Measurements from ENCODE around the gene PTEN.
"Not testable (repeated sequence)": the region's sequence is repeated elsewhere in the genome, so short reads cannot be mapped to it uniquely, and the experiment has no call there.

Gene PTEN

GRCh38 chr10:87860156-87860795 is 3.1 kb upstream of the PTEN start:
- Histone ChIP-seq H3K27me3 (replicated peaks; ENCODE audit: control insufficient read depth, insufficient read depth, low read length, poor library complexity, severe bottlenecking) (no peaks in the 10 kb centered on the region), H3K4me1 (ENCODE audit: control insufficient read depth, insufficient read depth, low read length, poor library complexity, severe bottlenecking) (peaks cover 2% of the 10 kb centered on the region), H3K27ac (ENCODE audit: insufficient read depth, low read length, poor library complexity, severe bottlenecking) (no peak overlapping the region), H3K4me3 (ENCODE audit: insufficient read depth, low read depth, low read length, poor library complexity, severe bottlenecking) (no peak overlapping the region), H3K36me3 (ENCODE audit: control insufficient read depth, insufficient read depth, low read length) (no peaks in the 10 kb centered on the region), H3K9me3 (ENCODE audit: control insufficient read depth, low read length) (no peaks in the 10 kb centered on the region)
- peak in 1 of 3 donors; percentile 11 for DNase-seq

- Histone ChIP-seq H3K27ac (ENCODE audit: insufficient read depth, low read length, poor library complexity, severe bottlenecking) (peak overlapping the region; percentile 81), H3K27me3 (replicated peaks; ENCODE audit: control insufficient read depth, insufficient read depth, low read length, poor library complexity, severe bottlenecking) (no peaks in the 10 kb centered on the region), H3K4me1 (ENCODE audit: control insufficient read depth, insufficient read depth, low read length, poor library complexity, severe bottlenecking) (peaks cover 2% of the 10 kb centered on the region), H3K9me3 (ENCODE audit: control insufficient read depth, low read length) (no peaks in the 10 kb centered on the region), H3K36me3 (ENCODE audit: control insufficient read depth, insufficient read depth, low read length) (no peaks in the 10 kb centered on the region), H3K4me3 (ENCODE audit: insufficient read depth, low read depth, low read length, poor library complexity, severe bottlenecking) (no peak overlapping the region)
- no peak for DNase-seq
These were observed 2.5 kb upstream of the PTEN start for GRCh38 chr10:87860816-87861403.

- Histone ChIP-seq H3K27ac (ENCODE audit: insufficient read depth, low read length, poor library complexity, severe bottlenecking) (peak overlapping the region; percentile 81), H3K36me3 (ENCODE audit: control insufficient read depth, insufficient read depth, low read length) (no peaks in the 10 kb centered on the region), H3K4me1 (ENCODE audit: control insufficient read depth, insufficient read depth, low read length, poor library complexity, severe bottlenecking) (peaks cover 2% of the 10 kb centered on the region), H3K9me3 (ENCODE audit: control insufficient read depth, low read length) (no peaks in the 10 kb centered on the region), H3K4me3 (ENCODE audit: insufficient read depth, low read depth, low read length, poor library complexity, severe bottlenecking) (peak overlapping the region; percentile 92), H3K27me3 (replicated peaks; ENCODE audit: control insufficient read depth, insufficient read depth, low read length, poor library complexity, severe bottlenecking) (no peaks in the 10 kb centered on the region)
- peak in 1 of 3 donors; percentile 2 for DNase-seq
These were observed 1.9 kb upstream of the PTEN start for GRCh38 chr10:87861566-87861952.

- DNase-seq, result peak; percentile 89 to 91 (median 90)
- H3K4me1 ChIP-seq (ENCODE audit: control insufficient read depth, insufficient read depth, low read length, poor library complexity, severe bottlenecking), result peaks cover 2% of the 10 kb centered on the region
- no peaks in the 10 kb centered on the region for H3K9me3 ChIP-seq (ENCODE audit: control insufficient read depth, low read length)
- peak overlapping the region; percentile 81 for H3K27ac ChIP-seq (ENCODE audit: insufficient read depth, low read length, poor library complexity, severe bottlenecking)
- H3K27me3 ChIP-seq (replicated peaks; ENCODE audit: control insufficient read depth, insufficient read depth, low read length, poor library complexity, severe bottlenecking), result no peaks in the 10 kb centered on the region
- H3K36me3 ChIP-seq (ENCODE audit: control insufficient read depth, insufficient read depth, low read length), result no peaks in the 10 kb centered on the region
- H3K4me3 ChIP-seq (ENCODE audit: insufficient read depth, low read depth, low read length, poor library complexity, severe bottlenecking), result peak overlapping the region; percentile 92
These were observed 1.3 kb upstream of the PTEN start for GRCh38 chr10:87861953-87862678.

- H3K4me3 ChIP-seq (ENCODE audit: insufficient read depth, low read depth, low read length, poor library complexity, severe bottlenecking), result peak overlapping the region; percentile 92
- DNase-seq, result peak in 1 of 3 donors; percentile 62
- H3K4me1 ChIP-seq (ENCODE audit: control insufficient read depth, insufficient read depth, low read length, poor library complexity, severe bottlenecking), result peaks cover 2% of the 10 kb centered on the region
- no peaks in the 10 kb centered on the region for H3K36me3 ChIP-seq (ENCODE audit: control insufficient read depth, insufficient read depth, low read length)
- peak overlapping the region; percentile 81 for H3K27ac ChIP-seq (ENCODE audit: insufficient read depth, low read length, poor library complexity, severe bottlenecking)
- H3K9me3 ChIP-seq (ENCODE audit: control insufficient read depth, low read length), result no peaks in the 10 kb centered on the region
- no peaks in the 10 kb centered on the region for H3K27me3 ChIP-seq (replicated peaks; ENCODE audit: control insufficient read depth, insufficient read depth, low read length, poor library complexity, severe bottlenecking)
These were observed 759 bp upstream of the PTEN start for GRCh38 chr10:87862679-87863052.

- not testable (repeated sequence) for H3K9me3 ChIP-seq (ENCODE audit: control insufficient read depth, low read length); H3K36me3 ChIP-seq (ENCODE audit: control insufficient read depth, insufficient read depth, low read length); H3K4me1 ChIP-seq (ENCODE audit: control insufficient read depth, insufficient read depth, low read length, poor library complexity, severe bottlenecking); H3K27me3 ChIP-seq (replicated peaks; ENCODE audit: control insufficient read depth, insufficient read depth, low read length, poor library complexity, severe bottlenecking)
- peak in 1 of 3 donors; percentile 14 for DNase-seq
- peak overlapping the region; percentile 81 for H3K27ac ChIP-seq (ENCODE audit: insufficient read depth, low read length, poor library complexity, severe bottlenecking)
- H3K4me3 ChIP-seq (ENCODE audit: insufficient read depth, low read depth, low read length, poor library complexity, severe bottlenecking), result peak overlapping the region; percentile 92
These were observed 598 bp downstream of the PTEN start for GRCh38 chr10:87863951-87864495.

- no peaks in the 10 kb centered on the region for H3K27me3 ChIP-seq (replicated peaks; ENCODE audit: control insufficient read depth, insufficient read depth, low read length, poor library complexity, severe bottlenecking)
- H3K9me3 ChIP-seq (ENCODE audit: control insufficient read depth, low read length), result no peaks in the 10 kb centered on the region
- no peak for DNase-seq
- no peaks in the 10 kb centered on the region for H3K36me3 ChIP-seq (ENCODE audit: control insufficient read depth, insufficient read depth, low read length)
- H3K4me3 ChIP-seq (ENCODE audit: insufficient read depth, low read depth, low read length, poor library complexity, severe bottlenecking), result peak overlapping the region; percentile 92
- H3K27ac ChIP-seq (ENCODE audit: insufficient read depth, low read length, poor library complexity, severe bottlenecking), result peak overlapping the region; percentile 49
- peaks cover 6% of the 10 kb centered on the region for H3K4me1 ChIP-seq (ENCODE audit: control insufficient read depth, insufficient read depth, low read length, poor library complexity, severe bottlenecking)
These were observed 1.2 kb downstream of the PTEN start for GRCh38 chr10:87864496-87865059.

- Histone ChIP-seq H3K4me1 (ENCODE audit: control insufficient read depth, insufficient read depth, low read length, poor library complexity, severe bottlenecking) (peaks cover 9% of the 10 kb centered on the region), H3K27me3 (replicated peaks; ENCODE audit: control insufficient read depth, insufficient read depth, low read length, poor library complexity, severe bottlenecking) (no peaks in the 10 kb centered on the region), H3K27ac (ENCODE audit: insufficient read depth, low read length, poor library complexity, severe bottlenecking) (no peak overlapping the region), H3K9me3 (ENCODE audit: control insufficient read depth, low read length) (no peaks in the 10 kb centered on the region), H3K4me3 (ENCODE audit: insufficient read depth, low read depth, low read length, poor library complexity, severe bottlenecking) (peak overlapping the region; percentile 92), H3K36me3 (ENCODE audit: control insufficient read depth, insufficient read depth, low read length) (no peaks in the 10 kb centered on the region)
- no peak for DNase-seq
These were observed 1.9 kb downstream of the PTEN start for GRCh38 chr10:87865241-87865881.

GRCh38 chr10:87866412-87866974 is 3.1 kb downstream of the PTEN start:
- peak overlapping the region; percentile 92 for H3K4me3 ChIP-seq (ENCODE audit: insufficient read depth, low read depth, low read length, poor library complexity, severe bottlenecking)
- DNase-seq, result no peak
- no peaks in the 10 kb centered on the region for H3K27me3 ChIP-seq (replicated peaks; ENCODE audit: control insufficient read depth, insufficient read depth, low read length, poor library complexity, severe bottlenecking)
- no peaks in the 10 kb centered on the region for H3K9me3 ChIP-seq (ENCODE audit: control insufficient read depth, low read length)
- H3K4me1 ChIP-seq (ENCODE audit: control insufficient read depth, insufficient read depth, low read length, poor library complexity, severe bottlenecking), result peaks cover 8% of the 10 kb centered on the region
- H3K27ac ChIP-seq (ENCODE audit: insufficient read depth, low read length, poor library complexity, severe bottlenecking), result no peak overlapping the region
- no peaks in the 10 kb centered on the region for H3K36me3 ChIP-seq (ENCODE audit: control insufficient read depth, insufficient read depth, low read length)

All from effector memory CD4-positive, alpha-beta T cell (primary cell).